G401 (cell line): ENCODE results near the gene USP3. TPM values are rescaled to one million over a fixed set of nuclear protein-coding genes. Genes with fewer than 3 reads are reported as not detected.
"Not testable (repeated sequence)": the region's sequence is repeated elsewhere in the genome, so short reads cannot be mapped to it uniquely, and the experiment has no call there.

ENCODE experiments used
- DNase-seq: peaks from one replicate; pipeline ENCODE4 v3.0.0-alpha.2; 2015; ENCODE audit warnings: low spot score
- in situ Hi-C: cut with HindIII; loops from 2 replicates; pipeline ENCODE4 v1.10.0; 2016; ENCODE audit warnings: low sequenced_read_pairs, mixed read lengths
- total RNA-seq: library from RNA; depleted of rRNA; stranded (reverse); fragments of >200 nt; shearing (Covaris generic); gene quantifications from 2 replicates; pipeline ENCODE4 v1.2.3, GENCODE V29; 2014

Gene USP3
- total RNA-seq, 1 experiment from 2014 or later: 27.3 TPM

DNA sequence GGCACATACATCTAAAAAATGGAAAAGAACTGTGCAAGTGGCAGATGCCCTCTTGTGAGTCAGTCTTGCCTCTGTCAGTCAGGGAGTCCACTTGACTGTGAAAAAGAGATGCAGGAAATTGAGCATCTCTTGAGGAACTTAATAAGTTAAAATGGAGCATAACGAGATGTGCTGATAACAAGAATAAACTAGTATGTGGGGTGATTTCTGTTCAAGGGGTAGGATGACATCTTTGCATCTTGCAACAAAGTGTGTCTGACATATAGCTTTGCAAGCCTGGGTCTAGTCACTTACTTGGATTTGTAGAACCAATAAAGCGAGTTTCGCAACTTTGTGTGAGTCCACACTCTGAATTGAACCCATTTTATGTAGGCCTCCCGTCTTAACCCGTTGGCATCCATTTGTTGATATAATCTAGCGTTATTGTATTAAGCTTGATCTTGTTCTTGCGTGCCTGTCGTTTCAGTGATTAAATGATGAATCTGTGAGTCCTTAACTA lies 2.2 kb downstream of the USP3 start:
- in situ Hi-C loops: no loop called here
- peak; percentile 68 for DNase-seq

GRCh38 chr15:63507878-63508818 lies 3.8 kb downstream of the USP3 start:
- in situ Hi-C loops: no loop called here
- no peak for DNase-seq

GRCh38 chr15:63509056-63509954 lies 4.9 kb downstream of the USP3 start:
- in situ Hi-C loops: no loop called here

DNA sequence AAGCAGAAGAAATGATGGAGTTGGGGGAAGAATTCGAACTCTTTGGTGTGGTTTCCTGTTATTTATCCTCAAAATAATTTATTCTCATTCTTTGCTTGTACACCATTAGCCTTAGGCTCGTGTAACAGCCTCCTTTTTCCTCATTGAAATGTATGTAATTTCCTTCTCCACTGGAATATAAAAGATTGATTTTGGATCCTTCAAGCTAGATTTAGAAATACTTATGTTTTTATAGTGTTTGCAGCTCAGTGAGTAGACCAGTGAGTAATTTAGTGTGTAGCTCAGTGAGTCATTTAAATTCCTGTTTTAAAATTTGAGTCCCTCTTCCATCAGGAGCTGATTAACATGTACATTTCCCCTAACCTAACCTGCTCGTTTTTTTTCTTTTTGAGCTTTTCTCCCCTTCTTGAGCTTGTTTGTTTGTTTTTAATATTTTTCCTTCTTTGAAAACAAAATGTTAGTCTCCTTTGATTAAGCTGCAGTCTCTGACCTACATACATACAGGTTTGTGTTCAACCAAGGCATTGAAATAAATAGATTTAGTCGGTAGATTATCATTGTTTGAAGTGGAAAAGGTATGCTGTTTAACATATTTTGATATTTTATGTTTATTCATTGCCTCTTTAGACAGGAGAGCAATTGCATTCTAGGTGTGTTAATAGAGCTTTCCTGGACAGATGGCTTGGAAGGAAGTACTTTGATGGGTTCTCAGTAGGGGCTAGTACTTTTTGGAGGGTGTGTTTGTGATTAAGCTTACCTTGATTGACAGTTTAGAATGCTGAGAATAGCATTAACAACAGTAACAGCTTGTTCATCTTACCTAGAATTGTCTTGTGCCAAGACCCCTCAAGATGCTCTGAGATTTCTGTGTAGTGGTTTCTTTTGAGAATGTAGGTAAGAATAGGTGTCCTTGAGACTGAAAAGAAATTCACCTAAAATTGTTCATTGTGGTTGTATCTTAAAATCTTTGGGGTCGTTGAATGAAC lies 5.9 kb downstream of the USP3 start:
- in situ Hi-C loops: no loop called here
- DNase-seq: peak; percentile 97

More at GRCh38 chr15:63509056-63509954, 4.9 kb downstream of the USP3 start:
- peak; percentile 93 for DNase-seq

- DNase-seq: no peak
- in situ Hi-C loops: no loop called here
Measured at GRCh38 chr15:63512148-63512547, 7.8 kb downstream of the USP3 start.

GRCh38 chr15:63513271-63513670 lies 8.9 kb downstream of the USP3 start:
- no peak for DNase-seq
- in situ Hi-C loops: no loop called here

GRCh38 chr15:63513728-63514127 lies 9.3 kb downstream of the USP3 start:
- in situ Hi-C loops: no loop called here
- DNase-seq: no peak

GRCh38 chr15:63514531-63514943 lies 10.1 kb downstream of the USP3 start:
- peak; percentile 62 for DNase-seq

DNA sequence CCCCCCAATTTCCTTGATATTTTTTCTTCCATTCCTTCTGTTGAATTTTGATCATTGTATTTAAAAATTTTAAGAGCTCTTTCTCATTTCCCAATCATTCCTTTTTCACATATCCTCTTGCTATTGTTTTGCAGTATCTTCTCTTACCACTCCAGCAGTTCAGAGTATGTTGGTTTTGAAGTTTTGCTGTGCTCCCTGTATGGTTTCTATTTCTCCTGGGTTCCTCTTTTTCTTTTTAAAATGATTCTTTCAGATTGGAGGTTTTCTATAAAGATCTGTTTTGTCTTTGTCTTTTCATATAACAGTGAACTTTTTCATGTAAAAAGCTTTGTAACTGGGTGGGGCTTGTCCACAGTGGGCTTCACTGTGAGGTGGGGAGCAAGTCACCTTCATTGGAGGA lies 12.8 kb downstream of the USP3 start:
- in situ Hi-C loops: no loop called here
- no peak for DNase-seq

More at GRCh38 chr15:63514531-63514943, 10.1 kb downstream of the USP3 start:
- in situ Hi-C loops: no loop called here

- in situ Hi-C loops: no loop called here
- no peak for DNase-seq
Measured at GRCh38 chr15:63517628-63518027, 13.2 kb downstream of the USP3 start.

DNA sequence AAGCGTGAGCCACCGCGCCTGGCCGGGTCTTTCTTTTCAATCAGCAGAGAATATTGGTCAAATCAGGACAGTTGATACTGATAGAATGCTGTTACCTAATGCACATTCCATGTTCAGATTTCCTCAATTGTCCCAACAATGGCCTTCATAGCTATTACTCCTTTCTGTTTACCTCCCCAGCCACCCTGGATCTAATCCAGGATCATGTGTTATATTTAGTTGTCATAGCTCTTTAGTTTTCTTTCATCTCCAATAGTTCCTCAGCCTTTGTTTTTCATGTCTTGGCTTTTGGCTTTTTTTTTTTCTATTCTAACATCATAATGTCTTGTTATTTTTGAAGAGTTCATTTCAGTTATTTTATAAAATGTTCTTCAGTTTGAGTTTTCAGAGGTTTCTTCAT lies 14.6 kb downstream of the USP3 start:
- in situ Hi-C loops: no loop called here
- DNase-seq: no peak

- in situ Hi-C loops: no loop called here
- no peak for DNase-seq
Measured at GRCh38 chr15:63519548-63520178, 15.3 kb downstream of the USP3 start.

GRCh38 chr15:63520462-63520861 lies 16.1 kb downstream of the USP3 start:
- in situ Hi-C loops, DNase-seq: not testable (repeated sequence)

DNA sequence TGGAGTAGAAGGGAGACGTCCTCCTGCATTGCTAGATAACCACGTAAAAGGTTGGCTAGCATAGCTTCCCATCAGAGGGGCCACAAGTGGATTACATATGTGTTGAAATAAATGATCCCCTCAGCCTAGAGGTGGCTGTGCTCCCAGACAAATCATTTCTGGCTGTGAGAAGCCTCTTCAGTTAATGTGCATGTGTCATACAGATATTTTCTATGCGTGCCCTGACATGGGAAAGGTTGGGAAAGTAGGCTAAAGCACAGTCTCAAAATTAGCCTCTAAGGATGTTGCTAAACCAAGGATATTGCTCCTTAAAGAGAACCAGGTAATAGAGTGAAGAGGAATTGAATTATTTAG lies 17.8 kb downstream of the USP3 start:
- no peak for DNase-seq
- in situ Hi-C loops: no loop called here

- in situ Hi-C loops: no loop called here
- no peak for DNase-seq
Measured at GRCh38 chr15:63523306-63523990, 19.1 kb downstream of the USP3 start.

- no peak for DNase-seq
- in situ Hi-C loops: no loop called here
Measured at GRCh38 chr15:63524316-63525015, 20.1 kb downstream of the USP3 start.

DNA sequence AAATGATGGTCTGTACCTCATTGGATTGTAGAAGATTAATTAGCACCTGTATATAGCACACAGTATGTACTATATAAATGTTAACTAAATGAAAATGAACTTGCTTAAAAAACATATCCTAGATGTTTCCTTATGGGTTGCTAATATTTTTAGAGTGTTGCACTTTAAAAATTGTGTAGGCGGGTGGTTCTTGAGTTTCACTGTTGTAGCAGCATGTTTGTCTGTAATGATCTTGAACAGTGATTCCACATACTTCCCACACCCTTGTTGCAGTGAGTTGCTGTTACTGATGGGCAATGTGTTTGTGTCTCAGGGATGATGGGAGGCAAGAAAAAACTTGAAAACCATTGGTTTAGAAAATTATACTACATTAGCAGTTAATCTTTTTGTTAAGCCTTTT lies 22.0 kb downstream of the USP3 start:
- in situ Hi-C loops: no loop called here
- no peak for DNase-seq
